SW480 (cell line): ENCODE data around the gene IMPG2.
A peak's percentile ranks its signal among the peaks of the same experiment; 100 is the strongest.

Source experiments
- DNase-seq: peaks from one replicate; pipeline ENCODE4 v3.0.0-alpha.2; 2016; ENCODE audit warnings: low spot score

IMPG2 gene

DNA sequence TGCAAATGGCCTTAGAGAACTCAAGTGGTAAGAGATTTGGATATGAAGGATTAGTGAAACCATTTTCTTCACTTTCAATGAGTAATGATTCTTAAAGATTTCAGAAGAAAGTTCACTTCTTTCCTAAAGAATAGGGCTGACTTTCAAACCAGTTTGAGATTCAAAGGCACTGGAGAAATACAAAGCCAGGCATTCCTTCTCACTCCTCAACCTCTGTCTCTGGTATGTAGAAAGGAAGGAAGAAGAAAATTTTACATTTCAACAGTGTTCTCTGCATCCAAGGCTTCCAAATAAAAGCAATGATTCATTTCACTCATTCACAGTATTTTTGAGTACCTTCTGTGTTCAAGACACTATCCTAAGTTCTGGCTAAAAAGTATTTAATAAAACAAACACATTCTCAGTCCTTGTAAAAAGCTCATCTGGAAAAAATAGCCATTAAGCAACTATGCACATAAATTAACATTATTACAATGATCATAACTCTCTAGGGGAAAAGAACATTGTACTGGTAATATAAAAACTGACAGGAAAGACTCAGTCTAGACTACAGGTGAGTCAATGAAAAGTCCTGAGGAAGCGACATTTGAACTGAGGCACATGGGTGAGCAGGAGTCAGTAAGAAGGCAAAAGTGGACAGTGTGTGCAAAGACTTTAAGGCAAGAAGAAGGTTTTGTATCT is 79.5 kb downstream of the IMPG2 start:
- no peak for DNase-seq

DNA sequence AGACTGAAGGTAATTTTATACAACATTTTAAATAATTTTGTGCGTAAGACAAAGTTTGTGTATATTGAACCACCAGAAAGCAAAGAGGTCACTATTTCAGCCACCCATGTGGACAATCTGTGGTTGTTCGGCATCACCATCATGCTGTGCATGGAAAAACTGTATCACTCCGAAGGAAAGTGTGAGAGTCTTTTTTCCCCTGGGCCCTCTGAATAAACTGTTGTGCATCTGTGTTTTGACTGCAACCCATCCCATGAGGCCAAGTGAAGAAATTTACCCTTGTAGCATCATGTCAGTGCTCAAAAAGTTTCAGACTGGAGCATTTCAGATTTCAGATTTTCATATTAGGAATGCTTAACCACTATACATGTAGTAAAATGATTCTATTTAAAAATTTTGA is 85.3 kb downstream of the IMPG2 start:
- DNase-seq, result no peak

DNA sequence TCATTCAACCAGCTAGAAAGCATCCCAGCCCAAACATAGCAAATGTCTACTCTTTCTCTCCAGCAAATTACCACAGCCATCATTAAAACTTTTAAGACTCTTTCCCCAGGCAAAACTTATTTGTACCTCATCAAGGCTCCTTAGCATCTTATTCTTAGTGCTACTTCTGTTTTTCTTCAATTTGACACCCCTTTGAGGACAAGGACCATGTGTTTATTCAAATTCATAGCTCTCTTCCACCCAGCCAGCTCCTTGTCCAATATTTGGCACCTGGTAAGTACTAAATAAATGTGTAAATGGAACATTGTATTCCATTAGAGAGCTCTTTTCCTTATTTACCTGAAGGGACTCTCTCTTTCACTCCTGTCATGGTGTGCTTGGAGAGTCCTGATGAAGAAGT is 89.8 kb downstream of the IMPG2 start:
- no peak for DNase-seq

DNA sequence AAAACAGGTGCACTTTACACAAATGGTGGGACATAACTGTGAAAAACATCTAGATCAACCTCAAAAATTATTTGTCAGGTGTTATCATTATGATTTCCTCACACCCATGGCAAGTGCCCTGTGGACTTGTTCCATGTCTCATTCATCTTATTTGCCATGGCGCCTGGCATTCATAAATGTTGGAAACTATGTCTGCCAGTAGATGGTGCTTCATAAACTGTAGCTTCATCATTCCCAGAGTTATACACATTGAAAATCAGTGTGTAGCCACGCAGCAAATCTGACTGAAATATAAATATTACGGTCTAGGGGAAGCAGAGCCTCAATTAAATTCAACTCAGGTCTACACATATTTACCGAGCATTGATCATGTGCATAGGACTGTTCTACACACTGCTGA is 90.7 kb downstream of the IMPG2 start:
- peak; percentile 1 for DNase-seq

DNA sequence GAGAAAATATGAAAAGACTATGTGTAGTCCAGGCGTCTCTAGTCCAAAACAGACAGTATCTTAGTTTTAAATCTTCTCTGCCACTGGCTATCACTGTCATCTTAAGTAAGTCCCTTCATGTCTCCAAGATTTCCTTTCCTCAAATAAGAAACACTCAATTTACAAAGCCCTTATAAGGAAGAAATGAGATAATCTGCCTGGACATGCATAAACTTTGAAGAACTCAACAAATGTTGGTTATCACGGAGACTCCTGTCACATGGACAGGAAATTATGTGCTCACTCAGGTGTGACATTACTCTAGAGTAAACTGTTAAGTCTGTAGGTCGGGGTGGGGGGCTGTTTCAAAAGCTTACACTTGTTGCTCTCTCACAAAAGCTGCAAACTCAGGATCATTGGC is 91.9 kb downstream of the IMPG2 start:
- DNase-seq, result no peak

DNA sequence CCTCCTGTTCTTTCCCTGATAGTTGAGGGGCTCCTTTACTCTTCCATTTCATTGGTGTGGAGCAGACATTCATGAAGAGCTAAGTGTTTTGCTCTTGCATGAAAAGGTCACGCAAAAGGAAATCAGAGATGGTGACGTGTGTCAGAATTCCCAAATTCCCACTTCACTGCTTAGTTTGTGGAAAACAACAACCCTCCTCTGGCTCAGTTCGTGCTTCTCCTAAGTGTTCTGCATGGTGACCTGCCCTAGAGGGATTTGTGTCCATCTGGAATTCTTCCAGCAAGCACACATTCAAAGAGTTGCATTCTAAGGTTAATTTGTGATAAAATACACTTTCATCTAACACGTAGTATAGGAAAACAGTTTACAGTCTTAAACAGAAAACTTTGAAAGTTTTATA is 95.6 kb downstream of the IMPG2 start:
- DNase-seq, result no peak

DNA sequence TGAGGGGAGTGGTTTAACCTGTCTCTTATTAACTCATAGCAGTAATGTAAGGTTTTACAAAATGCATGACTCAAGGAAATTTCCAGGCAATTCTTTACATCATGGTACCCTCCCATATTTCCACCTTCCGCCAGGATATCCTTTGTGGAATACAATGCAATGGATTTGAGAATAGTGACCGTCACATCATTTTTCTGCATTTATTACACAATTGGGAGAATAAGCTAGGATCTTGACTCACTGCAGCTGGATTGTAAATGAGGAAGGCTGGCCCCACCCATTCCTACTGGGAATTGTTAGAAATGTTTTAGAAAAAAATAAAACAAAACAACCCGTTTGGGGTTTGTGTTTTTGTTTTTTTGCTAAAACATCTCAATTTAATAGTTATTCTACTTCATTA is 97.4 kb downstream of the IMPG2 start:
- DNase-seq, result no peak

DNA sequence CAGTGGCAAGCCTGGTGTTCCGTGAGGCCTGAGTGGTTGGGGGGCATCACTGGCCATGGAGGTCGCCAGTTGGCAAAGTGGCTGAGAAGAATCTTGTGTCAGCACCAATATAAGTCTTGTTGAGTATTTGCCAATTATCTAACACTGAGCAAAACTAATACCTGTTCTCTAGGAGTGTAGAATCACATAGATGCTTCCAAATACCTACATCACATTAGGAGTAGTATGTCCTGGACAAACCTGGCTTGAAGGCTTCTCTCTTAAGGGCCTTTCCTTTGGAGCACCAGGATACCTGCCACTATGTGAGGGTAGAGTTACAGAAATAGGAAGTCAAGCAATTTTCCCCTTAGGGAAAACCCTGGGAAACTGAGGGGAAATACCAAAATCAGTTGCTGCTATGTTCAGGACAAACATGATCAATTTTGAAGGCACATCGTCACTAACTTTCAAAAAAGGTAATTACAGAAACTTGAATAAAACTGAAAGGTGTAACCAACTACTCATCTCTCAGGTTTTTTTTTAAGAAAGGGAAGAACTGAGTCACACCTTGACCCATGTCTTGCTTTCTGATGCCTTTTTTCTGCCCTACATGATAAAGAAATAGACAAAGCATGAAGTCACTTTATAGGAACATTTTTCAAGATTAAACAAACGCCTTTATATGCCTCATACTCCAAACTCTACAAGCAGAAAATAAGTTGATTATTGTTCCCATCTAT is 100.4 kb downstream of the IMPG2 start:
- no peak for DNase-seq

DNA sequence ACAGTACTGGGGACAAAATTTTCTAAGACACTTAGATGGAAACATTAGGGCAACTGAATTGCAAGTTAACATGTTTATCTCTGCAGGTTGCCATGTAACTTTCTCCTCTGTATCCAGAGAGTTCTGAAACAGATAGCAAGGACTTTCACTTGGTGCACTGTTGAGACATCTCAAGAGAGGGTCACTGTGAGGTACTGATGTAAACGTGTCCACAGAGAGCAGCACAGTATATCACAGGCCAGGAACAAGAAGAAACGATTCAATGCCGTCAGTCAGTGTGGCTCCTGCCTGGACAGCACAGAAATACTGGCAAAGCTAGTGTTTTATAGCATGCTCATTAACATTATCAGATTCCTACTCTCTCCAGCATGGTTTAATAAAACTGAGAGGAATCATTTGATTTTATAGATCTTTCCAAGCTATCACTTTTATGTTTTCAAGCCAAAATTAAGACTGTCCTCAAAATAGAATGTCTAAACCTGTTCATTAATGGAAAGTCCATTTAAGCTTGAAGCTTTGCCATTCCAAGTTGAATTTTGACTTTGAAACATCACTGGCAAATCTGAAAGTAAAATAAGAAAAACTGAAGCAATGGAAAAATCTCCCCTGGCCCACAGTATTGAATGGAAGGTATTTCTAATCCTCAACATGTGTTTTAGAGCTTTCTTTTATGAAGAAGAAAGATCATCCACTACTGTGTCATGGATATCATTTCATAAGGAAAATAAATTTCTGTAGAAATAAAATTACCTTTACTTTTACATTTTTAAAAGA is 102.7 kb downstream of the IMPG2 start:
- DNase-seq, result no peak

DNA sequence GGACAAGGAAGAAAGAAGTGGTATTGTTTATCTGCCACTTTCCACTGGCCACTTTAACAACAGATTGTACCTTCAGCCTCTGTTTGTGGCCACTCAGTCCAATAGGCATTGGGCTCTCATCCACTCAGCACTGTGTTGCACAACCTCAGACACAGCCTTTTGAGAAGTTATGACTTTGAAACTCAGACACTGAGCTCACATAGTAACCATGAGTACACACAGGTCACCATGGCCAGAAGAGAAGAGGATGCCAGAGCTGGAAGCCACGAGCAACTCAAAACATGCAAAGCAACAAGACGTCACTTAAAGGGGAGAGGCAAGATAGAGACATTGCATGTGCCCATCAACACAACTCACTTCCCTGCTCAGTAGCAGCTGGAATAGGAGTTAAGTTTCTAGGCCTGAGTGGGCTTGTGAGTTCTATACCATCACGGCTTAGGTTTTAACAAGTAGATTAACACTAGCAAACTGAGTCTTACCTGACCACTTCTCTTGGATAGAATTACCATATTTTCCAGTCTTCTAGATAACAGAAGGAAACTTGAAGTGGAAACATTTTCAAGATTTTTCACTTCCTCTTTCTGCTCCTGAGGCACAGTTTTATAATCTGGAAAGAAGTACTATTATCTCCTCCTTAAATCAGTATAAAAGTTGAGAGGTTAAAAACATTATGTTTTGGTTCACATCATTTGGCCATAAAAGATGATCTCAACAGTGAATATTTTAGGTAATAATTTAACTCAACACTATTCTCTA is 103.5 kb downstream of the IMPG2 start:
- DNase-seq, result no peak

DNA sequence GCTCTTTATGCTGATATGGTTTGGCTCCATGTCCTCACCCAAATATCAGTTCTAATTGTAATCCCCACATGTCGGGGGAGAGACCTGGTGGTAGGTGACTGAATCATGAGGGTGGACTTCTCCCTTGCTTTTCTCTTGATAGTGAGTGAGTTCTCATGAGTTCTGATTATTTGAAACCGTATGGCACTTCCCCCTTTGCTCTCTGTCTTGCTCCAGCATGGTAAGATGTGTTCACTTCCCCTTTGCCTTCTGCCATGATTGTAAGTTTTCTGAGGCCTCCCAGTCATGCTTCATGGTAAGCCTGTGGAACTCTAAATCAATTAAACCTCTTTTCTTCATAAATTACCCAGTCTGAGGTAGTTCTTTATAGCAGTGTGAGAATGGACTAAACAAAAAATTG is 107.6 kb downstream of the IMPG2 start:
- no peak for DNase-seq

DNA sequence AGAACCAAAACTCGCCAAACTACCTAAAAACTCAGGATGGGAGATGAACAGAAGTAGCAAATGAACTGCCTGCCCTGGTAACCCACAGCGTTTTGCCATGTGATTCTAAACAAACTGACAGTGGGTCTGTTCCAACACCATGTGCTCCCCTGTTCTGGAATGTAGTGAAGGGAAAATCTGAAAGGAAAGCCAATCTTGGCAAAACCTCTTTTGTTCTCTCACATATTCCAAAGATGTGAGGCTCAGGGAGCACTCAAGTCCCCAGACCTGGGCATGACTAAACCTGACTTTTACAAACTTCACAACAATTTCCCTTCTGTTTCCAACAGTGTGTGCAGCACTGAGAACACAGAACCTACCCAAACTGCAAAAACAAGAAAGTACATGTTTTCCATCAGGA is 116.1 kb downstream of the IMPG2 start:
- DNase-seq, result no peak

DNA sequence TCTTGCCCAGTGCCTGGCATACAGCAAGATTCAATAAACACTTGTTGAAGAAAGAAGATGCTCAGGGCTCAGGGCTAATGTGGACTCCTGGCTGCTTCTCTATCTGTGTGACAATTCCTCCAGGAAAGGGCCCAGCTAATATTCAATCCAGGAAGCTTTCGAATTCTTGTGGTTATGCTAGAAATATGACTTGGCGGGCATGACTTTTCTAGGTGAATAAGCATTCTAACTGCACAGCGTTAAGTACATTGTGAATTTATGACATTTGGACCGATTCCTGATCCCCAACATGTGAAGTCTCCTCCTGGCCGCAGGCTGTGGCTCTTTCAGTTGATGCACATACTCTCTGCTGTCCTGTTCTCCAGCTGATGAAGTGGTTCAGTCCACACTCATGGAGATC is 117.0 kb downstream of the IMPG2 start:
- no peak for DNase-seq

DNA sequence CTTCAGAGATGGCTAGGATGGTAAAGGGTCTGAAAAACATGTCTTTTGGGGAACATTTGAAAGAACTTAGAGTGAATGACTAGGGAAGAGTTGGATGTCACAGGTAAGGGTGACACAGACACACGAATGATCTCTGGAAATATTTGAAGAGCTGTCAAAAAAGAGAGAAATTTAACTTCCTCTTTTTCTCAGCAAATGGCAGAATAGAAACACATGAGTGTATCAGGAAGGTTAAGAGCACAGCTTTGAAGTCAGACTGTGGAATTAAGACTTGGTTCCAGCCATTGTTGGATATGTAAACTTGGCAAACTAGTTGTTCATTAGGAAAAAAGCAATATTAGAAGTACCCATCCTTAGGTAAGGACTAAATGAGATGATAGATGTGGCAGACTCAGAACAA is 117.7 kb downstream of the IMPG2 start:
- no peak for DNase-seq

DNA sequence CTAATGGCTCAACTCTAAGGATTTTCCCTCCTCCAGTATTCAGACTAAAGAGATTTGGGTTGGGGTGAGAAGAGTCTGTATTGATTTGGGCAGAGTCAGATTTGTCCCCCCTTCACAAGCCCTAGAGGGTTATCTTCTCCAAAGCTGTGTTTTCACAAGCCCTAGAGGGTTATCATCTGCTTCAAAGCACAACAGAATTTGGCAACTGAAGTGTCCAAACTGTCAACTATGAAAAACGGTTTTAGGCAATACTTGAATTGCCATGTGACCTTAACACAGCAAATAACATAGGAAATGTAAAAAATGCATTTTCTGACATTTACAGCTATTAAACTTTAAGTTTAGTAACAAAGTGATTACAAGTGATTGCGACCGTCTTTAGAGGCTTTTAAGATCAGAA is 119.9 kb downstream of the IMPG2 start:
- no peak for DNase-seq

DNA sequence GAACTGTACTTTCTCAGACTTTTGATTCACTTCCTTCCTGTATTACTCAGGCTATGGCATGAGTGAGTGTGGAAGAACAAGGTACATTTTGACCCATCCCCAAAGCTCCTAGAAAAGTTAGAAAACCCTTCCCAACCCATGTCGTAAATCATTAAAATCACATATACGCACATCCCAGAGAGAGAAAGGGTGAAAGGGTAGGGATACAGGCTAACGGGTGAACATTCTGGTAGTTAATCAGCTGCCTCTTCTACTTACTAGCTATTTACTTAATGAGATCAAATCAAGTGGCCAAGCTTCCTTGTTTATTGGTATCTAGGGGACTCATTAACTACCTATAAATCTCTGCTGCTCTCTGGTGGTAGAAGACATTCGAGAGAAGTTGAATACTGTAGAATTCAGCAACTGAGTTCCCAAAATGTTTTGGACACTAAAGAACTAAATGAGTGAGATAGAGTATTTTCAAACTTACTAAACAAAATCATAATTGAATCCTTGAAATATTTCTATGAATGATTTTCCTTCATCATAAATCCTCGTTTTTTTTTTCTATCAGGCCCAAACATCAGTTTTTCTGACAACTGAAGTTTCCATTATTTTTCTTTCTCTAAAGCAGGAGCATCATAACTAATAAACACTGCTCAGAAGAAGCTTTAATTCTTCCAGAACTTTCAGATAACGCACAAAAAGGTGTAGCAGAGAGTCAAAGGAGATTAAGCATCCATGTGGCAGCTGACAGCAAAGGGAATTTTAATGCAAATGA is 124.2 kb downstream of the IMPG2 start:
- peak; percentile 59 for DNase-seq

DNA sequence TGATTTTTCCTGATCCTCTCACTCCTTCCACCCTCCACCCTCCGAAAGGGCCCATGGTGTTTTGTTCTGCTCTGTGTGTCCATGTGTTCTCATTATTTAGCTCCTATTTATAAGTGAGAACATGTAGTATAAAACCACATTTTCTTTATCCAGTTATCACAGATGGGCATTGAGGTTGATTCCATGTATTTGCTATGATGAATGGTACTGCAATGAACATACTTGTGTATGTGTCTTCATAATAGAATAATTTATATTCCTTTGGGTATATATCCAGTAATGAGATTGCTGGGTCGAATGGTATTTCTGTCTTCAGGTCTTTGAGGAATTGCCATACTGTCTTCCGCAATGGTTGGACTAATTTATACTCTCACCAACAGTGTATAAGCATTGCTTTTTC is 126.0 kb downstream of the IMPG2 start:
- DNase-seq, result no peak

DNA sequence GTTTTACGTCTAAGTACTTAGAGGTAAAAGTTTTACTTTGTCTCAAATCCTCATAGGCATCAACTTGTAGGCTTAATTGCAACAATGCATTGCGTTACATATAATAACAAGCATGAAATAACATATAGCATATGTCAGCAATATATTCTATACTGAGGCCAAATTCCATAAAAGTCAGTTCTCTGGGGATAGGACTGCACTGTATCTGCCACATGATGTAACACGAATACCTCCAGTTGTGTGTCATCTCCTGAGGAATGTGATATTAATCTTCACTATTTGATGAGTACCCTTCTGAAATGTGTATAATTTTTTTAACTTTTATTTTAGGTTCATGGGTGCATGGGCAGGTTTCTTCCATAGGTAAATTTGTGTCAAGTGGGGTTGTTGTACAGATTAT is 126.4 kb downstream of the IMPG2 start:
- no peak for DNase-seq

DNA sequence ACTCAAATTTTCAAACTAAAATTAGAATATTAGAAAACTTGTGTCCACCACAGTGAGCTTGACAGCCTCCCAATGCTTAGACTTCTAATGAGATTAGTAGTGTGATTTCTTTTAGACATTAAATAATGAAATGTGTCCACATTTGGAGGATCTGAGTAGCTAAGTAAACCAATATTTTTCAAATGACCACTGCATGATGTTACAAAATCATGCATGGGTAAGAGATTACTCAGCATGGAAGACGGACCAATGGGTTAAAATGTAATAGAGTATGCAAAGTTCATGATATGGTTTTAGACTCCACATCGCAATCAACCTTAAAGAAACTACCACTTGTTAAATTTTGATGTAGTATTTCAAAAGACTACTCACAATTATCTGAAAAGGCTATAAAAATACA is 130.6 kb downstream of the IMPG2 start:
- no peak for DNase-seq

DNA sequence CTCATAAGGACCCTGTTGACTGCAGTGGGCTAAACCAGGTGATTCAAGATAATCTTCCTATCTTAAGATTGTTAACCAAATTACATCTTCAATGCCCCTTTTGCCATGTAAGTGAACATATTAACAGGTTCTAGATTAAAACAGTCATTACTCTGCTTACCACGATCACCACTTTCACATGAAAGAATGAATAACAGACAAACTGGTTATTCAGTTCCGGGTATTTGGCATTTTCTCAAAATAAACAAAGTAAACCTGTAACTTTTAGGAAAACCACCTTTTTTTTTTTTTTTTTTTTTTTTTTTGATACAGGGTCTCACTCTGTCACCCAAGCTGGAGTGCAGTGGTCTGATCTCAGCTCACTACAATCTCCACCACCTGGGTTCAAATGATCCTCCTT is 131.2 kb downstream of the IMPG2 start:
- no peak for DNase-seq

DNA sequence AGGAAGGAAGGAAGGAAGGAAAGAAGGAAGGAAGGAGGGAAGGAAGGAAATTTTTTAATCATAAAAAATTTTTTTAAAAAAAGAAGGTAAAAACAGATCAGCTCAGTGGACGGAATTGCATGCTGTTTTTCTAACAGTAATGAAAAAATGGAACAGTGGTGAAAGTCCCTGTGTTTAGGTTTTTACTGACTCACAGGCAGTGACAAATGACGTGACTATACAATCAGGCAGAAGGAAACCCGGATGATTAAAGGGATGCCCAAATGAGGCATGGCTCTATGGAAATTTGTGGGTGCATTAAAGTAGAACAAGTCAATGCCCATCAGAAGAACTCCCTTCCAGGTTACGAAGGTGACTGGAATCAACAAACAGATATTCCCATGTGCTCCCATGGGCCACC is 135.0 kb downstream of the IMPG2 start:
- no peak for DNase-seq

DNA sequence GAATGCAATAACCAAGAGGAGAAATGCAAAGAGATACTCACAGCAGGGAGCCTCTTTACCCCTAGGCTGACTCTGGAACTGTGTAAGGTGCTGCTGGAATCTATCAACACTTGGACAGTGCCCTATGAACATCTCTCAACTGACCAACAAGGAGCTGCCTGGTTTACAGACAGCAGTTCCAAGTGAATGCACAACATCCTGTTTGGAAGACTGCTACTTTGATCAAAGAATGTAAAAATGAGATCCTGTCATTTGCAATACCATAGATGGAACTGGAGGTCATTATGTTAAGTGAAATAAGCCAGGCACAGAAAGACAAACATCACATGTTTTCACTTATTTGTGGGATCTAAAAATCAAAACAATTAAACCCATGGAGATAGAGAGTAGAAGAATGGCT is 136.3 kb downstream of the IMPG2 start:
- no peak for DNase-seq
